Natural killer cell (primary cell): ENCODE results near the gene CHD2. TPM values are rescaled to one million over a fixed set of nuclear protein-coding genes. Genes with fewer than 3 reads are reported as not detected.

ENCODE experiments used
- ATAC-seq, 3 donors: fragments of 150-1000 bp in 2 of 3; fragments of 200-7000 bp in 1 of 3; cut with Tn5 transposase; 1 replicate in 1 of 3; 2 replicates in 2 of 3; pipeline ENCODE4 v1.10.0; 2021; ENCODE audit warnings: mild to moderate bottlenecking in 2 of 3, moderate library complexity in 2 of 3
- DNase-seq, 2 donors: peaks; one replicate each; pipeline versions ENCODE4 v3.0.0 to v3.0.0-alpha.2; 2013 to 2021; ENCODE audit warnings: mixed read lengths in 1 of 2
- H3K27ac ChIP-seq: one replicate; pipeline ENCODE4 v1.5.1; 2013; ENCODE audit warnings: mild to moderate bottlenecking, low read length
- H3K27me3 ChIP-seq: one replicate; pipeline ENCODE4 v1.6.1; 2013; ENCODE audit warnings: low read length; ENCODE audit not compliant: control insufficient read depth, insufficient read depth
- H3K36me3 ChIP-seq: one replicate; pipeline ENCODE4 v1.6.1; 2013; ENCODE audit warnings: low read length; ENCODE audit not compliant: control insufficient read depth, insufficient read depth
- H3K4me1 ChIP-seq: one replicate; pipeline ENCODE4 v1.6.1; 2013; ENCODE audit warnings: low read length; ENCODE audit not compliant: control insufficient read depth, insufficient read depth
- H3K4me3 ChIP-seq: one replicate; pipeline ENCODE4 v1.5.1; 2013; ENCODE audit warnings: low read length
- H3K9me3 ChIP-seq: one replicate; pipeline ENCODE4 v1.6.1; 2013; ENCODE audit warnings: low read length; ENCODE audit not compliant: control insufficient read depth, insufficient read depth
- H3K27ac Mint-ChIP-seq, 2 donors: one replicate each; pipeline ENCODE4 v1.8.0; 2022; ENCODE audit warnings: mild to moderate bottlenecking in 2 of 2, mixed read lengths in 2 of 2, moderate library complexity in 1 of 2
- H3K27me3 Mint-ChIP-seq, 2 donors: one replicate each; pipeline ENCODE4 v1.8.0; 2022; ENCODE audit warnings: low read depth in 2 of 2, mixed read lengths in 2 of 2
- H3K36me3 Mint-ChIP-seq: one replicate; pipeline ENCODE4 v1.8.0; 2022; ENCODE audit warnings: mixed read lengths
- H3K4me1 Mint-ChIP-seq, 2 donors: one replicate each; pipeline ENCODE4 v1.8.0; 2022; ENCODE audit warnings: mixed read lengths in 2 of 2
- H3K4me3 Mint-ChIP-seq: one replicate; pipeline ENCODE4 v1.8.0; 2022; ENCODE audit warnings: mild to moderate bottlenecking, moderate library complexity, mixed read lengths
- H3K9me3 Mint-ChIP-seq, 2 donors: one replicate each; pipeline ENCODE4 v1.8.0; 2022; ENCODE audit warnings: mixed read lengths in 2 of 2
- CTCF ChIP-seq: fragments of 200-600 bp; IDR thresholded peaks from one replicate; pipeline ENCODE4 v1.8.0; 2022; ENCODE audit warnings: antibody characterized with exemption
- WGBS: methylation state at CpG from one replicate; pipeline ENCODE4 v1.1.7; 2013; ENCODE audit warnings: missing lambda C conversion rate; ENCODE audit not compliant: insufficient coverage; 5-methylcytosine and 5-hydroxymethylcytosine counted together
- intact Hi-C: fragments of 100-400 bp; cut with micrococcal nuclease; formaldehyde crosslinking; loops from one replicate; pipeline ENCODE4 v1.14.2; 2022
- total RNA-seq, 4 donors: library from RNA; stranded (reverse); fragments of 120-200 nt in 1 of 4; gene quantifications; one replicate each; pipeline versions ENCODE4 v1.2.3 to v1.2.4, GENCODE V29; 2013 to 2022

Gene CHD2
- total RNA-seq, 3 donors from 2014 or later (not counting 1 experiment from before 2014, with no cell fraction given): 418 to 449 (median 441) TPM

GRCh38 chr15:93033434-93034045 is 133.4 kb downstream of the CHD2 start:
- H3K27ac Mint-ChIP-seq: no peak overlapping the region
- Histone ChIP-seq H3K27me3 (no peaks in the 10 kb centered on the region), H3K4me3 (no peak overlapping the region), H3K27ac (no peak overlapping the region), H3K9me3 (no peaks in the 10 kb centered on the region), H3K4me1 (peaks cover 27% of the 10 kb centered on the region), H3K36me3 (no peaks in the 10 kb centered on the region)
- no peak for DNase-seq
- TF ChIP-seq CTCF: no peak
- H3K27me3 Mint-ChIP-seq: peaks cover 2 to 6% of the 10 kb centered on the region in 2 donors
- ATAC-seq: no peak
- 89% methylated on average over 14 of the region's 14 CpGs for WGBS
- intact Hi-C loops: loop anchor here (1.0 kb wide), 1 partner anchor 1087 kb away; no protein-coding TSS in a partner anchor
- peaks cover 11 to 28% of the 10 kb centered on the region in 2 donors for H3K4me1 Mint-ChIP-seq
- H3K4me3 Mint-ChIP-seq: no peak overlapping the region
- no peaks in the 10 kb centered on the region for H3K36me3 Mint-ChIP-seq
- H3K9me3 Mint-ChIP-seq: no peaks in the 10 kb centered on the region

GRCh38 chr15:93034512-93034911 is 134.4 kb downstream of the CHD2 start:
- Histone ChIP-seq H3K27ac (no peak overlapping the region), H3K4me3 (no peak overlapping the region), H3K36me3 (no peaks in the 10 kb centered on the region), H3K27me3 (no peaks in the 10 kb centered on the region), H3K9me3 (no peaks in the 10 kb centered on the region), H3K4me1 (peaks cover 24% of the 10 kb centered on the region)
- intact Hi-C loops: loop anchor here (1.0 kb wide), 1 partner anchor 1086 kb away; no protein-coding TSS in a partner anchor
- DNase-seq (no peak), ATAC-seq (no peak)
- WGBS: 86% methylated on average over 6 of the region's 7 CpGs
- Mint-ChIP-seq H3K4me3 (no peak overlapping the region), H3K27me3 (peaks cover 2 to 6% of the 10 kb centered on the region in 2 donors), H3K36me3 (no peaks in the 10 kb centered on the region), H3K27ac (no peak overlapping the region), H3K4me1 (peaks cover 11 to 26% of the 10 kb centered on the region in 2 donors), H3K9me3 (no peaks in the 10 kb centered on the region)
- no peak for TF ChIP-seq CTCF

- Mint-ChIP-seq H3K9me3 (no peaks in the 10 kb centered on the region), H3K27me3 (peaks cover 3 to 6% of the 10 kb centered on the region in 2 donors), H3K27ac (peak overlapping the region in 1 of 2 donors; percentile 7), H3K36me3 (no peaks in the 10 kb centered on the region), H3K4me3 (no peak overlapping the region), H3K4me1 (peaks cover 11 to 18% of the 10 kb centered on the region in 2 donors)
- Histone ChIP-seq H3K4me3 (no peak overlapping the region), H3K27ac (no peak overlapping the region), H3K27me3 (no peaks in the 10 kb centered on the region), H3K36me3 (no peaks in the 10 kb centered on the region), H3K4me1 (peaks cover 18% of the 10 kb centered on the region), H3K9me3 (no peaks in the 10 kb centered on the region)
- TF ChIP-seq CTCF: no peak
- ATAC-seq (no peak), DNase-seq (no peak)
- 75% methylated on average over 18 of the region's 18 CpGs for WGBS
- intact Hi-C loops: no loop called here
Measured at GRCh38 chr15:93035092-93035915, 135.2 kb downstream of the CHD2 start.
